Measurements from ENCODE around the gene SMG5.

GRCh38 chr1:156213644-156213966 is 69.0 kb downstream of the SMG5 start:
- TF ChIP-seq CTCF (conservative IDR thresholded peaks at IDR 0.05), result no peak
- no peak for TF ChIP-seq EZH2 (IDR thresholded peaks at IDR 0.05; ENCODE audit: low read depth)
